ENCODE results near the gene PLA2G4B. TPM values are rescaled to one million over a fixed set of nuclear protein-coding genes. Genes with fewer than 3 reads are reported as not detected.

PLA2G4B gene
- total and polyA plus RNA-seq, 2 donors (not counting 1 experiment from before 2014, with no cell fraction given): 22.6 to 33.2 TPM

GRCh38 chr15:41865490-41866055 is 26.9 kb downstream of the PLA2G4B start:
- H3K36me3 ChIP-seq (replicated peaks in 1 of 2; ENCODE audit: control extremely low read depth in 1 of 2, control insufficient read depth in 1 of 2, extremely low read depth in 1 of 2, insufficient read depth in 2 of 2, low read length in 1 of 2): no peaks in the 10 kb centered on the region
- POLR2A ChIA-PET: no interaction called here
- Mint-ChIP-seq H3K27me3 (no peaks in the 10 kb centered on the region), H3K4me3 (no peak overlapping the region), H3K9me3 (ENCODE audit: insufficient read depth) (no peaks in the 10 kb centered on the region), H3K27ac (no peak overlapping the region), H3K4me1 (no peaks in the 10 kb centered on the region)
- no peaks in the 10 kb centered on the region for H3K27me3 ChIP-seq (replicated peaks in 1 of 4; ENCODE audit: control extremely low read depth in 1 of 4, control insufficient read depth in 3 of 4, insufficient read depth in 4 of 4, low read length in 3 of 4)
- intact Hi-C loops (cut with micrococcal nuclease): no loop called here
- TF ChIP-seq CTCF (IDR thresholded peaks at IDR 0.05) (no peak), EZH2 (IDR thresholded peaks at IDR 0.05; ENCODE audit: borderline replicate concordance, insufficient read depth, low read depth, low read length, poor library complexity, severe bottlenecking) (no peak)
- DNase-seq: no peak
- H3K79me2 ChIP-seq (ENCODE audit: control insufficient read depth, insufficient read depth, low read length): no peaks in the 10 kb centered on the region
- H3K4me2 ChIP-seq (replicated peaks; ENCODE audit: low read depth, low read length, poor library complexity, severe bottlenecking): no peak overlapping the region
- WGBS (ENCODE audit: insufficient coverage): 88% methylated on average over 6 of the region's 18 CpGs
- CTCF ChIA-PET: interaction anchor here (0.6 kb wide), 1 partner anchor 401 kb away, joined by 3 read pairs; no protein-coding TSS in a partner anchor
- no peak overlapping the region for H3K9ac ChIP-seq (ENCODE audit: low read length)
- H3K4me3 ChIP-seq (ENCODE audit: control extremely low read depth in 1 of 5, extremely low read depth in 1 of 5, insufficient read depth in 1 of 5, low read depth in 2 of 5, low read length in 4 of 5): no peak overlapping the region
- no peaks in the 10 kb centered on the region for H3K4me1 ChIP-seq (ENCODE audit: control insufficient read depth in 2 of 2, insufficient read depth in 2 of 2, low read length in 2 of 2)
- H3K9me3 ChIP-seq (ENCODE audit: control extremely low read depth in 1 of 3, control insufficient read depth in 2 of 3, insufficient read depth in 1 of 3, low read length in 2 of 3): no peaks in the 10 kb centered on the region
- no peak overlapping the region for H2AFZ ChIP-seq (ENCODE audit: insufficient read depth, low read depth, low read length, poor library complexity, severe bottlenecking)
- no peaks in the 10 kb centered on the region for H4K20me1 ChIP-seq (ENCODE audit: control insufficient read depth, insufficient read depth, low read length, poor library complexity, severe bottlenecking)
- H3K27ac ChIP-seq (ENCODE audit: low read length in 2 of 2): no peak overlapping the region
- ATAC-seq (ENCODE audit: low read depth): no peak

- DNase-seq (no peak), ATAC-seq (ENCODE audit: low read depth) (no peak)
- Histone ChIP-seq H3K4me2 (replicated peaks; ENCODE audit: low read depth, low read length, poor library complexity, severe bottlenecking) (no peak overlapping the region), H4K20me1 (ENCODE audit: control insufficient read depth, insufficient read depth, low read length, poor library complexity, severe bottlenecking) (no peaks in the 10 kb centered on the region), H3K27ac (ENCODE audit: low read length in 2 of 2) (no peak overlapping the region), H3K4me1 (ENCODE audit: control insufficient read depth in 2 of 2, insufficient read depth in 2 of 2, low read length in 2 of 2) (no peaks in the 10 kb centered on the region), H3K4me3 (ENCODE audit: control extremely low read depth in 1 of 5, extremely low read depth in 1 of 5, insufficient read depth in 1 of 5, low read depth in 2 of 5, low read length in 4 of 5) (no peak overlapping the region), H3K27me3 (replicated peaks in 1 of 4; ENCODE audit: control extremely low read depth in 1 of 4, control insufficient read depth in 3 of 4, insufficient read depth in 4 of 4, low read length in 3 of 4) (no peaks in the 10 kb centered on the region), H2AFZ (ENCODE audit: insufficient read depth, low read depth, low read length, poor library complexity, severe bottlenecking) (no peak overlapping the region), H3K9me3 (ENCODE audit: control extremely low read depth in 1 of 3, control insufficient read depth in 2 of 3, insufficient read depth in 1 of 3, low read length in 2 of 3) (no peaks in the 10 kb centered on the region), H3K79me2 (ENCODE audit: control insufficient read depth, insufficient read depth, low read length) (no peaks in the 10 kb centered on the region), H3K36me3 (replicated peaks in 1 of 2; ENCODE audit: control extremely low read depth in 1 of 2, control insufficient read depth in 1 of 2, extremely low read depth in 1 of 2, insufficient read depth in 2 of 2, low read length in 1 of 2) (no peaks in the 10 kb centered on the region), H3K9ac (ENCODE audit: low read length) (no peak overlapping the region)
- ChIA-PET CTCF (interaction anchor here (0.6 kb wide), 1 partner anchor 120 kb away, joined by 4 read pairs; no protein-coding TSS in a partner anchor), POLR2A (no interaction called here)
- Mint-ChIP-seq H3K27me3 (no peaks in the 10 kb centered on the region), H3K27ac (no peak overlapping the region), H3K4me1 (no peaks in the 10 kb centered on the region), H3K4me3 (no peak overlapping the region), H3K9me3 (ENCODE audit: insufficient read depth) (no peaks in the 10 kb centered on the region)
- TF ChIP-seq CTCF (IDR thresholded peaks at IDR 0.05) (no peak), EZH2 (IDR thresholded peaks at IDR 0.05; ENCODE audit: borderline replicate concordance, insufficient read depth, low read depth, low read length, poor library complexity, severe bottlenecking) (no peak)
- 84% methylated on average over 8 of the region's 8 CpGs for WGBS (ENCODE audit: insufficient coverage)
- intact Hi-C loops (cut with micrococcal nuclease): no loop called here
Observed at GRCh38 chr15:41866263-41866703, 27.6 kb downstream of the PLA2G4B start.
